ENCODE measurements around the gene AFMID.

GRCh38 chr17:78247304-78247703 lies 60.1 kb downstream of the AFMID start:
- TF ChIP-seq CTCF (IDR thresholded peaks at IDR 0.05; ENCODE audit: poor library complexity) (no peak), EZH2 (IDR thresholded peaks at IDR 0.05; ENCODE audit: borderline replicate concordance) (no peak)
